Body of pancreas (tissue), 4 donors: ENCODE results near the gene SPRR2A.

Source experiments
- POLR2A ChIP-seq, 3 donors: fragments of 450-650 bp; IDR thresholded peaks; one replicate each; pipeline ENCODE4 v1.6.1; 2016; ENCODE audit warnings: antibody characterized with exemption in 3 of 3, mild to moderate bottlenecking in 2 of 3
- TF ChIP-seq, protein P1 (sequence below), 7 experiments: fragments of 450-650 bp in 4 of 7; fragments of 200-600 bp in 3 of 7; sonication (generic) in 3 of 7; IDR thresholded peaks; one replicate each; pipeline ENCODE4 v1.5.1; 2016 to 2019; ENCODE audit warnings: antibody characterized with exemption in 7 of 7

DNA sequence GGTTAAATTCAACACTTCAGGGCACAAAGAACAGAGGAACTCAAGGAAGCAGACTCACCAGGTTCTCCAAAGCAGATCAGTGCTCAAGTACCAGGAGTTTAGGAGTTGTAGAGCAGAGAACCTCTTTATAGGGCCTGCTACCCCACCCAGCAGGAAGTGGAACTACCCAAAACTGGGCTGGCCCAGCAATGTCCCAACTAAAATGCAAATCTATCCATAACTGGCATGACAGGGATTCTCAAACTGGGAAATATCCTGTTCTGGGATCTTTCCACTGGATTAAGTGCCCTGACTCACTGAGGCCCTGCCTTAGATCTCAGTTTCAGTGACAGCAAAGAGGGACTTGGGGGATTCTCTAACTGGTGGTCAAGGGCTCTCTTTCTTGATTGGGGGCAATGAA lies 37.1 kb upstream of the SPRR2A start, which contains the start of gene SPRR2E:
- TF ChIP-seq, protein P1, sequence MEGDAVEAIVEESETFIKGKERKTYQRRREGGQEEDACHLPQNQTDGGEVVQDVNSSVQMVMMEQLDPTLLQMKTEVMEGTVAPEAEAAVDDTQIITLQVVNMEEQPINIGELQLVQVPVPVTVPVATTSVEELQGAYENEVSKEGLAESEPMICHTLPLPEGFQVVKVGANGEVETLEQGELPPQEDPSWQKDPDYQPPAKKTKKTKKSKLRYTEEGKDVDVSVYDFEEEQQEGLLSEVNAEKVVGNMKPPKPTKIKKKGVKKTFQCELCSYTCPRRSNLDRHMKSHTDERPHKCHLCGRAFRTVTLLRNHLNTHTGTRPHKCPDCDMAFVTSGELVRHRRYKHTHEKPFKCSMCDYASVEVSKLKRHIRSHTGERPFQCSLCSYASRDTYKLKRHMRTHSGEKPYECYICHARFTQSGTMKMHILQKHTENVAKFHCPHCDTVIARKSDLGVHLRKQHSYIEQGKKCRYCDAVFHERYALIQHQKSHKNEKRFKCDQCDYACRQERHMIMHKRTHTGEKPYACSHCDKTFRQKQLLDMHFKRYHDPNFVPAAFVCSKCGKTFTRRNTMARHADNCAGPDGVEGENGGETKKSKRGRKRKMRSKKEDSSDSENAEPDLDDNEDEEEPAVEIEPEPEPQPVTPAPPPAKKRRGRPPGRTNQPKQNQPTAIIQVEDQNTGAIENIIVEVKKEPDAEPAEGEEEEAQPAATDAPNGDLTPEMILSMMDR (IDR thresholded peaks at IDR 0.05) = no peak
- TF ChIP-seq POLR2A (IDR thresholded peaks at IDR 0.05) = no peak
